Measurements from ENCODE around the gene DCST2.

DNA sequence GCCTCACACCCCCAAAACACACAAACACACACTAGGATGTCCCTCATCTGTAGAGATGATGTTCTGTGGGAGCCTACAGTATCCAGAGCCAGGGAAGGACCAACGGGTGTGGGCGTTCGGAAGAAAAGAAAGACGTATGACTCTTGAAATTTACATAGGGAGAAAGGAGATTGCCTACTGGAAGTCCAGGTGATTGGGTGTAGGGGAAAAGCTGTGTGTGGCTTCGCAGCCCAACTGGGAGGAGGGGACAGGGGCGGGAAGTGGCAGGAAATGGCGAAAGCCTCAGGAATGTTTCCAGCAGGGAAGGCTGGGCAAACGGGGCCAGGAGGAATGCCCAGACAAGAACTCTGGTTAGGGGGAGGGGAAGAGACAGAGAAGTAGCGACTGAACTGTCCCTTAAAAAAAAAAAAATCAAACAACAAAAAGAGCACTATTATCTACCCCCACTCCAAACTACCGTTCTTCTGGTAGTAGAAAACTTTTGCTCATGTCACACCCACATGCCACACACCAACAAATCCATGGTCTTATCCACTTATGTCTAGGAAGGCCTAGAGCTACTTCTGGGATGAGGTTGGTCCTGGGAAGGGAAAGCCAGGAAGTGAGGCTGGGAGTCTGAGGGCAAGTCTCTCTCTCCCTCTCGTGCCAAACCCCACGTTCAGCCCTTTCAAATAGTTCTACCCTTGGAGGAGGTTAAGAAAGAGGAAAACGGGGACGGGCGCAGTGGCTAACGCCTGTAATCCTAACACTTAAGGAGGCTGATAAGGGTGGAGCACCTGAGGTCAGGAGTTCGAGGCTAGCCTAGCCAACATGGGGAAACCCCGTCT lies 60.9 kb downstream of the DCST2 start:
- TF ChIP-seq, protein P1, sequence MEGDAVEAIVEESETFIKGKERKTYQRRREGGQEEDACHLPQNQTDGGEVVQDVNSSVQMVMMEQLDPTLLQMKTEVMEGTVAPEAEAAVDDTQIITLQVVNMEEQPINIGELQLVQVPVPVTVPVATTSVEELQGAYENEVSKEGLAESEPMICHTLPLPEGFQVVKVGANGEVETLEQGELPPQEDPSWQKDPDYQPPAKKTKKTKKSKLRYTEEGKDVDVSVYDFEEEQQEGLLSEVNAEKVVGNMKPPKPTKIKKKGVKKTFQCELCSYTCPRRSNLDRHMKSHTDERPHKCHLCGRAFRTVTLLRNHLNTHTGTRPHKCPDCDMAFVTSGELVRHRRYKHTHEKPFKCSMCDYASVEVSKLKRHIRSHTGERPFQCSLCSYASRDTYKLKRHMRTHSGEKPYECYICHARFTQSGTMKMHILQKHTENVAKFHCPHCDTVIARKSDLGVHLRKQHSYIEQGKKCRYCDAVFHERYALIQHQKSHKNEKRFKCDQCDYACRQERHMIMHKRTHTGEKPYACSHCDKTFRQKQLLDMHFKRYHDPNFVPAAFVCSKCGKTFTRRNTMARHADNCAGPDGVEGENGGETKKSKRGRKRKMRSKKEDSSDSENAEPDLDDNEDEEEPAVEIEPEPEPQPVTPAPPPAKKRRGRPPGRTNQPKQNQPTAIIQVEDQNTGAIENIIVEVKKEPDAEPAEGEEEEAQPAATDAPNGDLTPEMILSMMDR (IDR thresholded peaks at IDR 0.05; ENCODE audit: low read depth, low read length), result no peak
- no peak for TF ChIP-seq EZH2phosphoT487 (IDR thresholded peaks at IDR 0.05; ENCODE audit: low read depth)
